Measurements from ENCODE around the gene C17orf75.
"Not testable (repeated sequence)": the region's sequence is repeated elsewhere in the genome, so short reads cannot be mapped to it uniquely, and the experiment has no call there.

C17orf75 gene

DNA sequence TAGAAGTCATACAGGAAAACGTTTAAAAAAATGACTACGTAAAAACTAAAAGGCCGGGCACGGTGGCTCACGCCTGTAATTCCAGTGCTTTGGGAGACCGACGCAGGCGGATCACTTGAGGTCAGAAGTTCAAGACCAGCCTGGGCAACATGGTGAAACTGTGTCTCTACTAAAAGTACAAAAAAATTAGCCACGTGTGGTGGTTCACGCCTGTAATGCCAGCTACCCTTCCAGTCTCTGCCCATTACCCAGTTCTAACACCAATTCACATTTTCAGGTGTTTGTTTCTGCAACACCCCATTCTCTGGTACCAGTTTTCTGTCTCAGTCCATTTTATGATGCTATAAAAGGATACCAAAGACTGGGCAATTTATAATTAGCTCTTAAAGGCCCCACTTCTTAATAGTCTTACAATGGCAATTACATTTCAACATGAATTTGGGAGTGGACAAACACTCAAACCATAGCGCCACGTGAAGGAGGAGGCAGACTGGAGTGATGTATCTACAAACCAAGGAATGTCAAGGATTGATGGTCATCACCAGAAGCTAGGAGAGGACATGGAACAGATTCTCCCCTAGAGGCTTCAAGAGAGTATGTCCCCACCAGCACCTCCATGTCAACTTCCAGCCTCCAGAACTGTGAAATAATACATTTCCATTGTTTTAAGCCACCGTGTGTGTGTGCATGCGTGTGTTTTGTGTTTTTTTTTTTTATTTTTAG, 791 bp upstream of the C17orf75 start:
- DNase-seq: no peak

DNA sequence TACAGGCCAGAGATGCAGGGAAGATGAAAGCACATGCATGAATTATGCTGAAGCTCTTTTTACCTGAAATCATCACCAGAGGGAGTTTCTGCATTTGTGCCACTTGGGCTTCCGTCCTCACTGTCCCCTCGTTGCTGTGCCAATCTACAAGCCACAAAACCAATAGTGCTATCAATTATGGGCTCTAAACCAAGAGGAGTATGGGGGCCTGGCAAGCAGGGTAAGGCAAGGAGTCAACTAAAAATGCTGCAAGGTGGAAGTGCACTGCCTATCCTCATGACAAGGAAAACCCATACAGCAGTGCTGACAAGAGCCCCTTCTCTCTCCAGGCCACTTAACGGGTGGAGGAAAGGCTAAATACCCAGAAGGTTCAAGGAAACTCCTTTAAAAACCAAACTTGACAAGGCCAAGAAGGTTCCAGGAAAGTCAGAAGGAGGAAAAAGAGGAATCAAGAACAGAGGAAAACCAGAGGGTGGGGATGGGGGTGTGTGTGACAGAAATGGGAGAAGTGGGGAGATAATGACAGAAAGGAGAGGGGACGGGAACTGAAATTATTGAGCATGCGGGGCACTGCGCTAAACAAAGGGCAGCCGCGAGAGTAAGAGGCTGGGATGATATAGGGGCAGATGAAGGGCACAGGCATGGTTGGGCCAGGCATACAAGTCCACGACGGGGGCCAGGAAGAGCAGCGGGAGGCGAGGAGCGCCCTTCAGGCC, 674 bp downstream of the C17orf75 start:
- peak in 3 of 5 experiments; percentile 49 to 85 (median 53) for DNase-seq

DNA sequence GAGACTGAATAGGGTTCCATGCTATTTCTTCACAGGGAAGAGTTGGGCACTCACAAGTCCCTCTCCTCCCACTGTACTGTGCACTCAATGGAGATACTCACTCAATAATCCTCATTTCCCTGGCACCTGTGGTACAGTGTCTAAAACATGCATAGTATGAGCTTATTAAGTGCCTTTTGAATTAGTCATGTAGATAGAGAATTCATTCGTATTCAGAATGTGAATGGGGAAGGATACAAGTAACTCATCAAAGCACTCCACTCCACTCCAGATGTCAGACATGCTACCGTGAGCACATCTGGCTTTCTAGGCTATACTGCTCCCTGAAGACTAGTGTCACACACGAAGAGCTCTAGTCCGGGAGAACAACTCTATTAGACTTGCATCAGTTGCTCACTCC, 6.3 kb downstream of the C17orf75 start:
- DNase-seq: no peak

DNA sequence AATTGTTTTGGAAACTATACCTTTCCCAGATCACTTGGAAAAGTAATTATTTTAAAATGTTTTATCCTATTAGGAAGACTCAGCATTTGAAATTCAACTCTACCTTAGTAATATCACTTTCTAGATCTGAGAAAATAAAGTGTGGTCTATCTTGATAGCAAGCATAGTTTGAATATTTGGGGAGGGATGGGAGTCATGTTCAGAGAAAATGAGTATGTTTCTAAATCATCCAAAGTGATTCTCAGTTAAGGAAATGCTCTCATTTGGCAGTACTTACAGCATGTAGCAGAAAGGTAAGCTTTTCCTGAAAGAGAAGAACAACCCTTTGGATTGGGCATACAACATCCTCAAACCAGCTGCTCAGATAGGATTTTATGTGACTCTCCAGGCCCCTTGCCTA, 6.9 kb downstream of the C17orf75 start:
- no peak for DNase-seq

DNA sequence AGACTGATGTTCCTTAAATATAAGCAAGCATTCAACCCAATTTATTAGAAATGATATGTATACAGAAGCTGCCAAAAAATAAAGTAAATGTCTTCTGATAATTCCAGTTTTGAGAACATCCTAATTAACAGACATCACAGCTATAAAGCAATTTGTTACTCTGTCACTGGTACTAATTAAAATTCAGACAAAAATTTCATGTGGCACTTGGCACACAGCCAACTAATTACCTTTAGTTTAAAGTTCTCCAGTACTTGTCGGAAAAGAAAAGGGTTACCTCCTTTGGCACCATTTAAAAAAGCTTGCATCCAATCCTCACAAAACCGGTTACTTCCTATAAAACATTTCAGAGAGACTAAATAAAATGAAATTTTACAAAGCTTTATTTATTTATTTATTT, 8.8 kb downstream of the C17orf75 start:
- DNase-seq: no peak

DNA sequence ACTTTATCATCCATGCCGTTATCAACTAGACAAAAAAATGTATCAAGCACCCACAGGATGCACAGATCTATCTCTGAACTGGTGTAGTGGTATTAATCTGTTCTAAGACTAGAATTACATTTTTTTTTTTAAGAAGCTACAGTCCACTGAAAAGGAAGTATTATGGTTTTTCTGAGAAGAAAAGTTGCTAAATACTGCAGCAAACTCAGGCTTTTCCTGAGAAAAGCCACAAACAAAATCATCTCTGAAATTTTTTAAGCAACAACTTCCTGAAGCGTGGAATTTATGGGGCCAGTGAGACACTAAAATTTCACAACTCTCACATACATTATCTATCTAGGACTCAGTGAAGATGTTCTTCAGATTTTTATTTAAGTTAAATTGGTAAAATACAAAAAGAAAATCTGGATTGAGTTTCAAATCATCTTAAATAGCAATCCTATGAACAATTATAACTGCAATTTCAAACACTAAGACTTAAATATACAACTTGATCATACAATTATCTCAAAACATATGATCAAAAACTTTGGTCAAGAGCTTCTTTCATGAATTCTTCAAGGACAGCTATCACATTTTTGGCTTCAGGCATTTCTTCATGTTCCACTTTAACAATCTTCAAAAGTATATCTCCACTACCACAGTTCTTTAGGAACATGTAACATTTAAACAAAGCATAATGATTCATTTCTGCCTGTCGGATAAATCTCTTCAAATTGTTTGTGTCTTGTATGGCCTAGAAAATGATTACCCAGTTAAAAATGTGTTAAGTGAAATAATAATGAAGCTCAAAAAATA, 10.5 kb downstream of the C17orf75 start:
- peak in 1 of 5 experiments; percentile 71 for DNase-seq

DNA sequence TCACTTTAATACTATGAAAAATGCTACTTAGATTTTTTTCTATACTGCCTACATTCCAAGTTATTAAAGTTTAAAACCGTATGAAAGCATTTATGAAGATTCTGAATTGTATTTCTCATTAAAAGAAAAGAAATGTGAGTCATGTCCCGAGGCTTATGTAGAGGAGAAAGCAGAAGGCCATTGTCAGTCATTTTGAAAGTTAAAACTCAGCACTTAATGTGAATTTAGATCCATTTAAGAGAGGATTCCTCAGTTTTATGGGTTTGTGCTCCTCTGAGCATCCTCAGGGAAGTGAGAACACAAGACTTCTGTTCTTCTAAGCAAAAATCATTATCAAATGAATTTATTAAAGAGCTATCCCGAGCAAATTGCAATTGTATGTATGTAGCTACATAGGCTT, 11.8 kb downstream of the C17orf75 start:
- peak in 1 of 5 experiments; percentile 22 for DNase-seq

DNA sequence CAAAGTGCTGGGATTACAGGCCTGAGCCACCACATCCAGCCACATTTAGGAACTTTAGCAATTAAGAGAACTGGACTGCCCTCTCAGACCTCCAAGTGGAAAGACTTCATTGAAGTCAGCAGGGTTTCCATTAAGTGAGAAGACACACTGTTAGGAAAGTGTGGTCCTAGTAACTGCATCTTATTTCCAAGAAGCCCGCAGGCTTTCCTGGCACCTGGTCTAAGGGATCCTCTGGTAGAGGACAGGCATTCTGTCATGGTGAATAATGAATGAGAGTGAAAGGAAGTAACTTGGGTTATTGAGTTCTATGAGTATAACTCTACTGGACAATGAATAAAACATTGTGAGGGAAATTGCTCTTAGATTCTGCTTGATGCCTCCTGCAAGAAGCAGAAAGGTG, 14.1 kb downstream of the C17orf75 start:
- no peak for DNase-seq

DNA sequence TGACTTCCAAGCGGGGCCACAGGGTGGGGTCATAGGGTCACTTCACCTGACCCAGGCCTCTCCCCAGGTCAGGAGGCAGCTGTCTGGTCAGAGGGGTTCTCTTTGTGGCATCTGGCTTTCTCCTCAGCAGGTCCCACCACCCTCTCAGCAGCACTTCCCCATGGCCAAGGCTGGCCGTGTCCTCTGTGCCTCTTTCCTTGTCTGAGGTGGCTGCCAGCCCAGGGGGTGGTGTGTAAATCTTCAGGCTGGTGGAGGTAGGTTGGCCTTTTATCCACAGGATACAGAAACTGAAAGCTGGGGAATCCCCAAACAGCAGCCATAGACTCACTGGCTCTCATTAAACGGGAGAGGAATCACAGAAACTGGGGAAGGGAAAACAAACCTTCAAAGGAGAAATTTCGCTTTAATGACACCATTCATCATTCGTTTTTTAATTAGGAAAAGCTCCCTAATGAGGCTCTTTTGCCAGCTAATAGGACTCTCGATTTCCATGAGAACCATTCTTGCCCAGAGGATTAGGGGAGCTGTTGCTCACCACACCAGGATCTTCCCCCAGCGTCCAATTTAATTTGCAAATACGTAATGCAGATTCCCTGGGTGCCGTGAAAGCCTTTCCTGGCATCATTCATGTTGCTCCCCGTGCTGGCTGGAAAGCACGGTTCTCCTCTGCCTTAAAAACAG, 18.0 kb downstream of the C17orf75 start:
- DNase-seq: peak in 1 of 5 experiments; percentile 72

DNA sequence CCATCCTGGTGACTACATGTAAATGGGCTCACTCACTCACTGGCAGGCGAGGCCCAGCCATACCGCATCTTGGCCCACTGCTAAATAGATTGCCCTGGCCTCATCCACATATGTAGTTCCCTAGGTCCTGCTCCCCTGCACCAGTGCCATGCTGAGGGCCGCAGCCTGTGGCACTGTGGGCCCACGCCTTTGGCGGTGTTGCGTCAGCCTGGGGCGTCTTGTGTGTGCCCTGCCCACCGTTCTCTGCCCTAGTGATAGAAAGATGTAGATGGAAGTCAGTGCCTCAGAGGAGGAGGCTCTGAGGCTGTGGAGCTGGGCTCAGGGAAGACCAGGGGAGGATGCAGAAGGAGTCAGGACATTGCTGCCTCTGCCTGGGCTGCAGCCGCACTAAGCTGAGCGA, 18.9 kb downstream of the C17orf75 start:
- no peak for DNase-seq

DNA sequence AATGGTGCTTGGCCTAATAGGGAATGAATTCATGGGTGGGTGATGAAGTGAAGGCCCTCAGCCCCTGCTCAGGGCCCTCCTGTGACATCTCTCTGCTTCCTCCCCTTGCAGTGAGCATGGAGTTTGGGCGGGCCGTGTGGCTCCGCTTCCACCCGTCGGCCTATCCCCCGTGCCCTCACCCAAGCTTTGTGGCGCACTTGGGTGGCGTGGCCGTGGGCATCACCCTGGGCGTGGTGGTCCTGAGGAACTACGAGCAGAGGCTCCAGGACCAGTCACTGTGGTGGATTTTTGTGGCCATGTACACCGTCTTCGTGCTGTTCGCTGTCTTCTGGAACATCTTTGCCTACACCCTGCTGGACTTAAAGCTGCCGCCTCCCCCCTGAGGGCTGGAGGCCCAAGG, 21.1 kb downstream of the C17orf75 start:
- DNase-seq: no peak

DNA sequence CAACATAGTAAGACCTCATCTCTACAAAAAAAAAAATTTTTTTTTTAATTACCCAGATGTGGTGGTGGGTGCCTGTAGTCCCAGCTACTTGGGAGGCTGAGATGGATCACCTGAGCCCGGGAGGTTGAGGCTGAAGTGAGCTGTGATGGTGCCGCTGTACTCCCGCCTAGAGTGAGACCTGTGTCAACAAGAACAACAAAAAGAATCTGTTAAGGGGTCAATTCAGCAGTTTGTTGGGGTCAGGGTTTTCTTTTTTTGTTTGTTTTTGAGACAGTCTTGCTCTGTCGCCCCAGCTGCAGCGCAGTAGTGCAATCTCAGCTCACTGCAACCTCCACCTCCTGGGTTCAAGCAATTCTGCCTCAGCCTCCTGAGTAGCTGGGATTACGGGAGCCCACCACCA, 21.9 kb downstream of the C17orf75 start:
- not testable (repeated sequence) for DNase-seq

DNA sequence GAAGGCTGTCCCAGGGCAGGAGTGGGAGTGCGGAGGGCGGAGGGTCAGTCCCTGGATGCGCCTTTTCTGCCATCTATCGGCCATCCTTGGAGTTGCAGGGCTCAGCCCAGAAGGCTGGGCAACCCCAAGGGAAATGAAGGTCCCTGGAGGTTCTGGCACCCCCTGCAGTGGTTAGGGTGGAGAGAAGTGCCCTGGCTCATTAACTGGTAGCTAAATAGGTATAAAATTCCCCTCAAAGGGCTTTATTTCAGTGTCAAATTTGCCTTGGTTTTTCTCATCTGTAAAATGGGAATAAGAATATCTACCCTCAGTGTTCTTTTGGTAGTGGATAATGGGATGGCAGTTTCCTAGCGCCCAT, 22.4 kb downstream of the C17orf75 start:
- peak; percentile 44 to 72 (median 60) for DNase-seq

DNA sequence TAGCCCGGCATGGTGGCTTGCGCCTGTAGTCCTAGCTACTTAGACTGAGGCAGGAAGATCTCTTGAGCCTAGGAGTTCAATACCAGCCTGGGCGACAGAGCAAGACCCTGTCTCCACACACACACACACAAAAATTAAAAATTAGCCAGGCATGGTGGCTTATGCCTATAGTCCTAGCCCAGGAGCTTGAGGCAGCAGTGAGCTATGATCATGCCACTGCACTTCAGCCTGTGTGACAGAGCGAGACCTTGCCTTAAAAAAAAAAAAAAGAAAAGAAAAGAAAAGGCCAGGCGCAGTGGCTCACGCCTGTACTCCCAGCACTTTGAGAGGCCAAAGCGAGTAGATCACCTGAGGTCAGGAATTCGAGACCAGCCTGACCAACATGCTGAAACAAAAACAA, 23.9 kb downstream of the C17orf75 start:
- no peak for DNase-seq

DNA sequence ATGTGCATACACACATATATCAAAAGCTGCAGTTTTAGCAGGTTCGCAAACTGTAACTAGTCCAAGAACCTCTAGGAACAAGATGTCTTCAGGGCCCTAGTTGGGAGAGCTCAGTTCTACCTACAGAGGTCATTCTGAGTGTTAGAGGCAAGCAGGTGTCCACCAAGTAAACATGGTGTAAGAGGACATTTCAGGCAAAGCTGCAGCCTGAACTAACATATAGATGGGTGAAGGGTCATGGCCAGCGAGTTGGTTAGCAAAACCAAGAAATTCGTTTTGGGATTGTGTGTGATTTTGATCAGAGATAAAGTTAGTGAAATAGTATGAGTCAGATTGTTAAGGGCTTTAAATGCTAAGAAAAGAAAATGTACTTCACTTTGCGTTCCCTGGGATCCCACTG, 24.6 kb downstream of the C17orf75 start:
- peak in 1 of 5 experiments; percentile 44 for DNase-seq

DNA sequence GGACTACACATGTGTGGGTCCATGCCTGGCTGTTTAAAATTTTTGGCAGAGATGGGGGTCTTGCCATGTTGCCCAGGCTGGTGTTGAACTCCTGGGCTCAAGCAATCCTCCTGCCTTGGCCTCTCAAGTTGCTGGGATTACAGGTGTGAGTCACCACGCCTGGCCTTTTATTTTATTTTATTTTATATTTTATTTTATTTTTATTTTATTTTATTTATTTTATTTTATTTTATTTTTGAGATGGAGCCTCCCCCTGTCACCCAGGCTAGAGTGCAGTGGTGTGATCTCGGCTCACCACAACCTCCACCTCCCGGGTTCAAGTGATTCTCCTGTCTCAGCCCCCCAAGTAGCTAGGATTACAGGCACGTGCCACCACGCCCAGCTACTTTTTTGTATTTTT, 25.3 kb downstream of the C17orf75 start:
- not testable (repeated sequence) for DNase-seq

DNA sequence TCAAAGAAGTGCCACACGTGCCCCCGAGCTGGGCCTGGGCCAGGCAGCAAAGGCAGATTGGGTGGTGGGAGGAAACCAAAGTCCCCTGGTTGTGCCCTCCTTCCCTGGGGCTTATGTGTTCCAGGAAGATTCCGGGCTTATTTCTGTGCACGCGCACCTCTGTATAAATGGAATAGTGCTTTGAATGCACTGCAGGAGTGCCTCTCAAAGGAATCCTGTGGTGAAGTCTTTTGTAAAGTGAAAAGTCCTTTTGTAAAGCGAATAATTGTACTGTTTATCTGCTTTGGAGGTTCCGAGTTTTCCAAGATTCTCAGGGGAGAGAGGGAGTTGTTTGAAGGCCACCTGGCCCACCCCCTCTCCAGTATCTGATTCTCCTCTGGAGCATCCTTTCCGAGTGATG, 26.8 kb downstream of the C17orf75 start:
- DNase-seq: no peak

DNA sequence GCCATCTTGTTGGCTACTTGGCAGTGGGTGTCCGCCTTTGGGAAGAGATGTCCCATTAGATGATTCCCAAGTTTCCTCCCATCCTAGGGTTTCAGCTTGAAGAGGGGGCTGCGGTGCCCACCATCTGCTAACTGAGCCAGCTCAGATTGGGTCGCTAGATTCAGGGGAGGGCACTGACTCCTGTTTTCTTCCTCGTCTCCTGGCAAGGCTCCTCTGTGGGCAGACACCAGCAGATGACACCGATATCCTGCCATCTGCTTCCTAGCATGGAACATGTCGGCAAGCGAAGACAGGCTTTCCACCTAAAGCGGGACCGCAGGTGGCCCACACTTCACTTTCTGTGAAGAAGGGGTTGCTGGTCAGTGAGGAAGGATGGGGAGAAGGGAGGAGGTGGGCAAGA, 27.3 kb downstream of the C17orf75 start:
- DNase-seq: no peak

DNA sequence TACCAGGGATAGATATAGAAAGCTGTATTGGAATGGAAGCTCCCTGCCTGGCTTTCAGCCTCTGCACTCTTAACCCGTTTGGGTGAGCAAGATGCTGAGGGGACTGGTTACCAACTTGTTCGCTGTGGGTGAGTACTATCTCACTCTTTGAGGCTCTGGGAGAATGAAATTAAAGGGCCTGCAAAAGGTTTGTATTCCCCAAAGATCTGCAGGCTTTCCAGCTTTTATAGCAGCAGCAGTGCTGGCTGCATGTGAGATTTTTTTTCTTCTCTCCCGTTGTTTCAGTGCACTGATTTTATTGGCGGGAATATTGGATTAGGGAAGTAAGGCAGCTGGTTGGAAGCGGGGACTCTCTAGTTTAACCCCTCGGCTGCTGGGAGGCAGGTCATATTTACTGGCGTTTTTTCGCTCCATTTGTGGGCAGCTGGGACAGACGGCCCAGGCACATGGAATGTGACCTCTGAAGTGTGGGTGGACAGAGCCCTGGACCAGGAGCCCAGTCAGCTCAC, 30.9 kb downstream of the C17orf75 start:
- DNase-seq: no peak

DNA sequence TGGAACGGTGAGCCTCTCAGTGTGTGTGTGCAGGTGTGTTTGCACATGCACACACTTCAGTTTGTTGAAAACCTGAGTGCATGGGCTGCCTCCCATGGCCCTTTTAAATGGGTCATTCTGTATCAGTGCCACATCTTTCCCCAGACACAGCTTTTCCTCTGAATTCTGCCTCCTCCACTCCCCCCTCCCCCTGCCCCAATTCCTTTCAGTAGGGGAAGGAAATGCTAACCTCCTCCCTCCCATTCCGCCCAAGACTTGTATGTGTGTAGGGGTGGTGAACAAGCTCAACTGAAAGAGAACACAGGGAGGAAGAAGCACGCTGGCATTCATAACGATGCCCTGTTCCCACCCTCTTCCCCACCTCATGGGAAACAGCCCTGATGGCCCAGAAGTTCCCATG, 34.3 kb downstream of the C17orf75 start:
- DNase-seq: no peak

DNA sequence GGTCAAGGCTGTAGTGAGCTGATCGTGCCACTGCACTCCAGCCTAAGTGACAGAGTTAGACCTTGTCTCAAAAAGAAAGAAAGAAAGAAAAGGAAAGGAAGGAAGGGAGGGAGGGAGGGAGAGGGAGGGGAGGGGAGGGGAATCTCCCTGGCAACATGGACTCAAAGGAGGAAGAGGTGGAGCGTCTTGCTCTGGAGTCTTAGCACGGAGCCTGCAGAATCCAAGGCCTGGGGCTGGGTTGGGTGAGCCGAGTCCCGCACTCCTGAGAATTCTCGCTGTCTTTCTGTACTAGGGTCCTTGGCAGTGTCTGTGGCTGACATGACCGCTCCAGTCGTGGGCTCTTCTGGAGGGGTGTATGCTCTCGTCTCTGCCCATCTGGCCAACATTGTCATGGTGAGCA, 36.9 kb downstream of the C17orf75 start:
- DNase-seq: no peak

DNA sequence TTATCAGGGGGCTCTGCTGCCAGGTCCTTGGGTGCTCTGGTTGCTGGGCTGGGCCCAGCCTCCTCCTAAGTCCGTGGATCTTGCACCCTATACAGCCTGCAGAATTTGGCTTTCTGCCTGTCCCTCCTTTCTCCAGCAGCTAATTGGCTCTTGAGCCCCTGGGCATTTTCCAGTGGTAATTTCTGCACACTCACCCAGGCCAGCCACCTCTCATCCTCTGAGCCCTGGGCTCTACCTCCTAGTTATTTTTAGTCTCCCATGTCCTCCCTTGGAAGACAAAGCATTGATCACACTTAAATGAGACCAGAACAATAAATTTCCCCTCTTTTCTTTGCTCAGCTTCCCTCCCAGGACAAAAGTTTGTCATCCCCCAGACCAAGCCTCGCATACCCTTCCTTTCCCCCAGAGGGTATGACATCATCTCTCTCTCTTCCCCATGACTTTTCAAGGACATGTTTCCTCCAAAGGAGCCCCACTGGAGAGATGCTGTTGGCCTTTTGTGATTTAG, 38.1 kb downstream of the C17orf75 start:
- no peak for DNase-seq
